Measurements from ENCODE around the gene GOSR2.
"Not testable (repeated sequence)": the region's sequence is repeated elsewhere in the genome, so short reads cannot be mapped to it uniquely, and the experiment has no call there.

Gene GOSR2

DNA sequence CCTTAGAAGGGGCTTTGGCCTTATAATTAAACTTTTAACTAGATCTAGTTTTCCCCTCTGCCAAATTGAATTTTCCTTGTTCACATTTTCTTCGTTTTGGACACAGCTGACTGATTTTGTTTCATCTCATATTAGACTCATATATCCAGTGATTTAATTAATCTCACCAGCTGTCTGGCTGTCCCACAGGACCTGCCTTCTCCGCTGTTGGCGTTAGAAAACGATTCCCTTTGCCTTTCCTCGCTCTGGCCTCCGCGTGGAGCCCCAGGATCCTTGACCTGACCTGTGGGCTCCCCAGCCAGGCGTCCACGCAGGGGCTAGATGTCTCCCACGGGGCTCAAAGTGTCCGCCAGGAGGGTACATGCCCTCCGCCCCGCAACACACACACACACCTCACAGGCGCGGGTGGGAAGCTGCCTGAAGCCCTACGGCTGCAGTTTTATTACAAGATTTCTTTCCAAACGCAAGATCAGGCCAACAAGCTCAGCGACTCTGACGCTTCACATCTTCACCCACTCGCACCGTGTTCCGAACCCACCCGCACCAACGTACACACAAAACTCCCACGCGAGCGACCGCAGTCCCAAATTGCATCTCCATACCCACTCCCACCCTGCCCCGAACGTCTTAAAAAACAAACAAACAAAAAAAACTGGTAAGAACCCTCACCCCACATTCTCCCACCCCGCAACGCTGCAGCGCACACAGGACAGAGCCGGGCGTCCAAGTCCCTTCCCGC lies 55.0 kb downstream of the GOSR2 start:
- H3K27me3 Mint-ChIP-seq, result peaks cover 47% of the 10 kb centered on the region
- H3K36me3 Mint-ChIP-seq (ENCODE audit: low read depth), result no peaks in the 10 kb centered on the region
- H3K9me3 Mint-ChIP-seq, result no peaks in the 10 kb centered on the region

DNA sequence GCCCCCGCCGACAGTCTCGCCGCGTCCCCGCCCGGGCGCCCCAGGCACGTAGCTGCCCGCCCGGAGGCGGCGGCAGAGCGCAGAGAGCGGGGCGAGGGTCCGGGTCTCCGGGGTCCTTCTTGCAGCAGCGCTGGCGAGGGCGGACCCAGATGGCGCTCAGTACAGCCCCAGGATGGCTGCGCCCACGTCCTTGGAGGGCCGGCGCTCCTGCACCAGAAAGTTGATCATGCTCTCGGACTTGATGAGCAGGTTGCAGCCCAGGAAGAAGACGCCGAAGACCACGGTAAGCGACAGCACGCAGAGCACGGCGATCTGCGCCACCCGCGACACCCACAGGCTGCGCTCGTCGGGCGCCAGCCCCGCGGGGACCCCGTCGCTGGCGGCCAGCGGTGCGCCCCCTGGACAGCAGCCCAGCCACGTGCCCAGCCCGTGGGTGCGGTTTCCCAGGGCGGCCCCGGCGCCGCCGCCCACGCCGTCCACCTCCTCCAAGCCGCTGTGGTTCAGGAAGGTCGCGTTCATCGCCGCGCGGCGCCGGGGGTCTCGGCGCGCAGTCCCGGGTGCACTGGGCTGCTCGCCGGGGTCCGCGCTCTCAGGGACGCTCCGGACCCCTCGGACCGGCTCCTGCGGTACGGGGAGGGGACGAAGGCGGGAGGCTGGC lies 55.7 kb downstream of the GOSR2 start:
- Mint-ChIP-seq H3K9me3 (no peaks in the 10 kb centered on the region), H3K27me3 (peaks cover 47% of the 10 kb centered on the region), H3K36me3 (ENCODE audit: low read depth) (no peaks in the 10 kb centered on the region), H3K4me1 (ENCODE audit: low read depth) (peaks cover 18% of the 10 kb centered on the region), H3K27ac (no peak overlapping the region), H3K4me3 (peak overlapping the region; percentile 68)

More for the DNA sequence above, 55.0 kb downstream of the GOSR2 start:
- peaks cover 18% of the 10 kb centered on the region for H3K4me1 Mint-ChIP-seq (ENCODE audit: low read depth)
- H3K27ac Mint-ChIP-seq, result no peak overlapping the region
- H3K4me3 Mint-ChIP-seq, result peak overlapping the region; percentile 68

DNA sequence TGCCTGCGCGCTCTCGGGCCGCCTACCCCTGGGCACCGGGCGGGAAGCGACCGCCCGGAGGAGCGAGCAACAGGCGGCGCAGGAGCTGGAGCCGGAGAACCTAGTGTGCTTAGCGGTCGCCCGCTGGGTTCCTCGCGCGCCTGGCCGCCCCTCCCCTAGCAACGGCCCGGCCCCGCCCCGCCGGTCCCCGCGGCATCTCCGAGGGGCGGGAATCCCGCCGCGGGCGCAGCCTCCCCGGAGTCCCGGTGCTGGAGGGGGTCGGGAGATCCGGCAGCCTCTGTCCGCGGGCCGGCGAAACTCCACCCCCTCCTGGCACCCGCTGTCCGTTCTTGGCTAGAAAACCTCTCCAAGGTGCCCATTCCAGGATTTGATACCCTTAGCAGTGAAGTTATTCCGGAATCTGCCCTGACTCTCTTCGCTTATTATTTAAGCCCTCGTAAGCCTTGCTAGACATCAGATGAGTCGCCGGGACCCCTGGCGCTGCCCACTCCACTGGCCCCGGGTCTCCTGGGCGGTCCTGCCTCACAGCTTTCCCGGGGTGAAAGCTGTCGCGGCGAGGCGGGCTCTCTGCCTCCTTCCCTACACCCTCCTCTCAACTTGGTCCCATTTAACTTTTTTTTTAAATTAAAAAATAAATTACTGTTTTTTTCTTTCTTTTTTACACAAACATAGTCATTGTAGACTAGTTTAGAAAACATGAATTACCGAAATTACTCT lies 56.3 kb downstream of the GOSR2 start, which contains the start of gene RPRML:
Gene RPRML (minus strand): TSS at position 107 of the 717 bp plus-strand sequence. CDS start 246 bp downstream, outside the sequence.
- H3K4me3 Mint-ChIP-seq, result peak within 1 kb of the TSS; percentile 68
- H3K4me1 Mint-ChIP-seq (ENCODE audit: low read depth), result peaks cover 18% of the 10 kb centered on the region
- no peaks in the 10 kb centered on the region for H3K36me3 Mint-ChIP-seq (ENCODE audit: low read depth)
- H3K27ac Mint-ChIP-seq, result no peak within 1 kb of the TSS
- no peaks in the 10 kb centered on the region for H3K9me3 Mint-ChIP-seq
- H3K27me3 Mint-ChIP-seq, result peaks cover 47% of the 10 kb centered on the region

- Mint-ChIP-seq H3K27ac (no peak overlapping the region), H3K4me3 (no peak overlapping the region), H3K27me3 (peaks cover 32% of the 10 kb centered on the region), H3K4me1 (ENCODE audit: low read depth) (peaks cover 18% of the 10 kb centered on the region), H3K36me3 (ENCODE audit: low read depth) (no peaks in the 10 kb centered on the region), H3K9me3 (no peaks in the 10 kb centered on the region)
These were observed 59.6 kb downstream of the GOSR2 start for GRCh38 chr17:46982577-46982976.

DNA sequence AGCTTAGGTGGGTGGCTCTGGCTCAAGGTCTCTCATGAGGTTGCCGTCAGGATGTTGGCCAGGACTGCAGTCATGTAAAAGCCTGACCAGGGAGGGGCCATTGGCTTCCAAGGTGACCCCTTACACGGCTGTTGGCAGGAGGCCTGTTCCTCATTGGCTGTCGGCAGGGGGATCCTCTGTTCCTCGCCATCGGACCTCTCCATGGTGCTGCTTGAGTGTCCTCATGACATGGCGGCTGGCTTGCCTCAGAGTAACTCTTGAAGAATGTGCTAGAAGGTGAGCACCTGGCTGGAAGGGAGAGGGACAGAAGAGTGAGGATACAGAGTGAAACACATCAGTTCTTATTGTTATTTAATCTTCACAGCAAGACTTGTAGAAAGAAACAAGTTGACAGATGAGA lies 60.8 kb downstream of the GOSR2 start:
- Mint-ChIP-seq H3K27me3 (peaks cover 24% of the 10 kb centered on the region), H3K4me1 (ENCODE audit: low read depth) (peaks cover 8% of the 10 kb centered on the region), H3K36me3 (ENCODE audit: low read depth) (no peaks in the 10 kb centered on the region), H3K4me3 (no peak overlapping the region), H3K9me3 (no peaks in the 10 kb centered on the region), H3K27ac (no peak overlapping the region)

DNA sequence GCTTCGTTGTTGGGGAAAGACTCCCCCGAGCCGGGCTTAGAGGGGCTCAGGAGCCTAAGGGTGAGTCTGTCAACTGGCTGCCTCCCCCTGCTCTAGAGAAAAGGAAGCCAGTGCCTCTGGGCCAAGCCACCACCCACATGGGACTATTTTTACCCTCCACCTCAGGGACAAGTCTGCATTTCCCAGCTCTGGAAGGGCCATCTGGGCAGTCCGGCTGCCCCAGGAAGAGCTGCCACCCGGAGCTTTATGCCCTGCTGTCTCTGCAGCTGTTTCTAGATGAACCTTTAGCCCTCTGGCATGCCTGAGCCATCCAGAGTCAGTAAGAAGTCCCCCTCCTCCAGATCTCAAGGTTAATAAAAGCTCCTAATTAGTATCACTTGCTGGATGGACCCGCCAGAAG lies 61.4 kb downstream of the GOSR2 start:
- Mint-ChIP-seq H3K36me3 (ENCODE audit: low read depth) (no peaks in the 10 kb centered on the region), H3K4me1 (ENCODE audit: low read depth) (peaks cover 8% of the 10 kb centered on the region), H3K4me3 (no peak overlapping the region), H3K9me3 (no peaks in the 10 kb centered on the region), H3K27me3 (peaks cover 24% of the 10 kb centered on the region), H3K27ac (no peak overlapping the region)

DNA sequence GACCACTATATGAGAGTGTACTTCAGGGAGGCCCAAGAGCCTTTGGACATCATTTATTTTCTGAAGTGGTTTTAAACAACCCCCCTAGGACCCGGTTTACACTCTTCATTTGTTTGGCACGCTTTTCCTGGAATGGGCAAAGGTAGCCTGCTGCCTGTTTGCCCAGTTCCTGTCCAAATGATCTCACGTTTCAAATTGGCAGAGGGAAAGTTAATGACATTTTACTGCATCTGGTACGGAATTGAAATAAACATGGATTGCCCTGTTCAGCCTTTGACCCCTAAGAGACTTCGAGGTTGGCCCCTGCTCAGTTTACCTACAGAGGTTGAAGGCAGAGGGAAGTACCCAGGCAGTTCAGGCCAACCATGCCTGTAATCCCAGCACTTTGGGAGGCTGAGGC lies 61.9 kb downstream of the GOSR2 start:
- H3K27ac Mint-ChIP-seq, result no peak overlapping the region
- H3K9me3 Mint-ChIP-seq, result no peaks in the 10 kb centered on the region
- peaks cover 5% of the 10 kb centered on the region for H3K4me1 Mint-ChIP-seq (ENCODE audit: low read depth)
- H3K36me3 Mint-ChIP-seq (ENCODE audit: low read depth), result no peaks in the 10 kb centered on the region
- no peak overlapping the region for H3K4me3 Mint-ChIP-seq
- H3K27me3 Mint-ChIP-seq, result peaks cover 19% of the 10 kb centered on the region

DNA sequence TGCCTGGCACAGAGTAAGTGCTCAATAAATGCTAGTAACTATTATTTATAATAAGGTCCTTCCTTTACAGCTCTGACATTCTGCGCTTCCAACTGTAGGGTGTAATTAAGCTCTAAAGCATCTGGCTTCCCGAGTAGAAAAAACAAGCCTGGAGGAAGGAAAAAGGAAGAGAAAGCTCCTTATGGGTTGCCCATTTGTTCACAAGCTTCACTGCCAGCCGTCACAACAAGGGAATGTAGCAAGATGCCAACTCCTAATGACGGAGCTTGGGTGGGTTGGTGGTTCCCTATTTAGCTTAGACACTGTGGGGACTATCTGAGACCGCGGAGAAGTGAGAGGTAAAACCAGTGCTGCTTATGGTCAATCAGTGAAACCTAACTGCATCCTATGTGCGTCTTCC lies 63.4 kb downstream of the GOSR2 start:
- no peak overlapping the region for H3K4me3 Mint-ChIP-seq
- H3K27me3 Mint-ChIP-seq, result peaks cover 7% of the 10 kb centered on the region
- no peaks in the 10 kb centered on the region for H3K36me3 Mint-ChIP-seq (ENCODE audit: low read depth)
- H3K9me3 Mint-ChIP-seq, result no peaks in the 10 kb centered on the region
- no peak overlapping the region for H3K27ac Mint-ChIP-seq
- H3K4me1 Mint-ChIP-seq (ENCODE audit: low read depth), result no peaks in the 10 kb centered on the region

- H3K27me3 Mint-ChIP-seq; H3K36me3 Mint-ChIP-seq (ENCODE audit: low read depth); H3K9me3 Mint-ChIP-seq; H3K4me3 Mint-ChIP-seq; H3K4me1 Mint-ChIP-seq (ENCODE audit: low read depth); H3K27ac Mint-ChIP-seq: not testable (repeated sequence)
These were observed 65.0 kb downstream of the GOSR2 start for GRCh38 chr17:46987927-46988326.

GRCh38 chr17:46989637-46990431 lies 66.9 kb downstream of the GOSR2 start:
- Mint-ChIP-seq H3K27me3 (no peaks in the 10 kb centered on the region), H3K27ac (no peak overlapping the region), H3K4me3 (no peak overlapping the region), H3K9me3 (no peaks in the 10 kb centered on the region), H3K4me1 (ENCODE audit: low read depth) (no peaks in the 10 kb centered on the region), H3K36me3 (ENCODE audit: low read depth) (no peaks in the 10 kb centered on the region)

DNA sequence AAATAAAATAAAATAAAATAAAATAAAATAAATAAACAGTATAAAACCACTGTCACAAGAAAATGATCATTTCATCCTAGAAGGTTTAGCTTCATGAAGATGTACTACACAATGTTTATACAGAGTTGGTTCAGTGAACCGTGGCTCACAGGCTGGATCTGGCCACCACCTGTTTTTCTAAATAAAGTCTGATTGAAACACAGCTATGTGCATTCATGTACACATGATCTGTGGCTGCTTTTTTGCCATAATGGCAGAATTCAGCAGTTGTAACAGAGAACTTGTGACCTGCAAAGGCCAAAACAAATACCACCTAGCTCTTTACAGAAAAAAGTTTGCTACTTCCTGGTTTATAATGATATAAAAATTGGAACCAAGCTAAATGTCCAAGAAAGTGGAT lies 68.7 kb downstream of the GOSR2 start:
- Mint-ChIP-seq H3K27me3 (no peaks in the 10 kb centered on the region), H3K36me3 (ENCODE audit: low read depth) (no peaks in the 10 kb centered on the region), H3K4me1 (ENCODE audit: low read depth) (no peaks in the 10 kb centered on the region), H3K4me3 (no peak overlapping the region), H3K27ac (no peak overlapping the region), H3K9me3 (no peaks in the 10 kb centered on the region)
